ENCODE measurements around the gene DNAJC1. TPM values are rescaled to one million over a fixed set of nuclear protein-coding genes. Genes with fewer than 3 reads are reported as not detected.

The DNAJC1 gene
- total RNA-seq, 1 donor from 2014 or later = 18.2 TPM

- Mint-ChIP-seq H3K27ac (no peak overlapping the region), H3K4me1 (ENCODE audit: unreplicated experiment) (peaks cover 9% of the 10 kb centered on the region), H3K9me3 (no peaks in the 10 kb centered on the region)
These were observed 262.5 kb downstream of the DNAJC1 start for GRCh38 chr10:21740989-21741388.

DNA sequence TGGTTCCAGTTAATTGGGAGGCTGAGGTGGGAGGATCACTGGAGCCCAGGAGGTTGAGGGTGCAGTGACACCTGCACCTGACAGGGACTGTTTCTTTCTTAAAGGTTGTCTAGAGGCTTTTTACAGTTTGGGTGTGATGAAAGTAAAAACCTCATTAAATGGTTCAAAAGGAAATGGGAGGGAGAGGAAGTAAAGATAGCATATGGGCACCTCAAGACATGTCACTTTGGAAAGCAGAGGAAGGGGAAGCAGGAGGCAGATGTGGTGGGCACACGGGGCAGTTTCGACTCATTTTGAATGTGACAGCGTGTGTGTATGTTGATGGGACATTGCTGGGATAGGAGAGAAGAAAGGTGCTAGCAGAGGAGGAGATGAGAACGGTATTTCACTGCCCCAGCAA, 266.4 kb downstream of the DNAJC1 start:
- Mint-ChIP-seq H3K4me1 (ENCODE audit: unreplicated experiment) (peaks cover 14% of the 10 kb centered on the region), H3K4me3 (no peak overlapping the region), H3K27ac (peak overlapping the region; percentile 30), H3K9me3 (no peaks in the 10 kb centered on the region), H3K27me3 (no peaks in the 10 kb centered on the region), H3K36me3 (peaks cover 46% of the 10 kb centered on the region)
- no peak for DNase-seq (ENCODE audit: extremely low spot score, unreplicated experiment)
- TF ChIP-seq, protein P1, sequence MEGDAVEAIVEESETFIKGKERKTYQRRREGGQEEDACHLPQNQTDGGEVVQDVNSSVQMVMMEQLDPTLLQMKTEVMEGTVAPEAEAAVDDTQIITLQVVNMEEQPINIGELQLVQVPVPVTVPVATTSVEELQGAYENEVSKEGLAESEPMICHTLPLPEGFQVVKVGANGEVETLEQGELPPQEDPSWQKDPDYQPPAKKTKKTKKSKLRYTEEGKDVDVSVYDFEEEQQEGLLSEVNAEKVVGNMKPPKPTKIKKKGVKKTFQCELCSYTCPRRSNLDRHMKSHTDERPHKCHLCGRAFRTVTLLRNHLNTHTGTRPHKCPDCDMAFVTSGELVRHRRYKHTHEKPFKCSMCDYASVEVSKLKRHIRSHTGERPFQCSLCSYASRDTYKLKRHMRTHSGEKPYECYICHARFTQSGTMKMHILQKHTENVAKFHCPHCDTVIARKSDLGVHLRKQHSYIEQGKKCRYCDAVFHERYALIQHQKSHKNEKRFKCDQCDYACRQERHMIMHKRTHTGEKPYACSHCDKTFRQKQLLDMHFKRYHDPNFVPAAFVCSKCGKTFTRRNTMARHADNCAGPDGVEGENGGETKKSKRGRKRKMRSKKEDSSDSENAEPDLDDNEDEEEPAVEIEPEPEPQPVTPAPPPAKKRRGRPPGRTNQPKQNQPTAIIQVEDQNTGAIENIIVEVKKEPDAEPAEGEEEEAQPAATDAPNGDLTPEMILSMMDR (conservative IDR thresholded peaks at IDR 0.05) = no peak

More at GRCh38 chr10:21740989-21741388, 262.5 kb downstream of the DNAJC1 start:
- no peaks in the 10 kb centered on the region for H3K27me3 Mint-ChIP-seq
- H3K36me3 Mint-ChIP-seq = peaks cover 50% of the 10 kb centered on the region
- H3K4me3 Mint-ChIP-seq = no peak overlapping the region
- DNase-seq (ENCODE audit: extremely low spot score, unreplicated experiment) = no peak
- TF ChIP-seq, protein P1 (conservative IDR thresholded peaks at IDR 0.05) = no peak

DNA sequence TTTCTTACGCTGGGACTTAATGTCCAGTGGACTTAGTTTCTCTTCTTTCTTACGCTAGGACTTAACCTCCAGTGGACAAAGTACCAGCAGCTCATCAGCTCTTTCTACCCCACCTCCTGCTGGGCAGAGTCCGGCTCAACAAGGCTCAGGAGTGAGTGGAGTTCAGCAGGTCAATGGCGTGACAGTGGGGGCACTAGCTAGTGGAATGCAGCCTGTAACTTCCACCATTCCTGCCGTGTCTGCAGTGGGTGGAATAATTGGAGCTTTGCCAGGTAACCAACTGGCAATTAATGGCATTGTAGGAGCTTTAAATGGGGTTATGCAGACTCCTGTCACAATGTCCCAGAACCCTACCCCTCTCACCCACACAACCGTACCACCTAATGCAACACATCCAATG, 269.8 kb downstream of the DNAJC1 start:
- Mint-ChIP-seq H3K27ac (no peak overlapping the region), H3K4me3 (peak overlapping the region; percentile 59), H3K36me3 (peaks cover 43% of the 10 kb centered on the region), H3K27me3 (no peaks in the 10 kb centered on the region), H3K4me1 (ENCODE audit: unreplicated experiment) (peaks cover 25% of the 10 kb centered on the region), H3K9me3 (no peaks in the 10 kb centered on the region)
- TF ChIP-seq, protein P1 (conservative IDR thresholded peaks at IDR 0.05) = no peak
- DNase-seq (ENCODE audit: extremely low spot score, unreplicated experiment) = no peak

DNA sequence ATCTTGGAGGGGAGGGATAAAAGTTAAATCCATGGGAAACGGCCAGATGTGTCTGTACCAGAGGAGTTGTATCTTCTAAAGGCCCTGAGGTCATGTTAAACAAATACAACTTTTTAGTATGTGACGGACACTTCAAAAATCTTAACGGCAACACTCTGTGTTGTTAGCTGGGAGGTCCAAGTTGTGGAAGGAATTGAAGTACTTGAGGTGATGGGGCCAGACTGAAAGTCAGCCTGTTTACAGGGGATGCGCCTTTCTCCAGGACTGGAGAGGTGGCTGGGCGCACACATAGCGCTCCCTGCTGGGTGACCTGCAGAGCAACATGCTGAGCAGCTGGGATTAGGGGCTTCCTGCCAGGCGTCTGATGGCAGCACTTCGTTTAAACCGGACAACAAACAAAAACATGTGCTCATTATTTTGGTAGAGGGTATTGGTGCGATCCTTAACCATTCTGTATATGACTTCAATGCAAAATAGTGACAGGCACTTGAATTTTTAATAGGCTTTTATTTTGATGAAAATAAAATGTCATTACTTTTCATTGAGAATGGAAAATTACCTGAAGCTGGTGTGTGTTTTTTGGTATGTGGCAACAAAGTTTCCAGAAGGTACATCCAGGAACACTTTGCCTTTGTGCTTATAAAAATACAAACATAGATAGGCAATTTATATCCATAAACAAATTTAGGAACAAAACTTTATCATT, 271.3 kb downstream of the DNAJC1 start:
- Mint-ChIP-seq H3K4me3 (no peak overlapping the region), H3K9me3 (no peaks in the 10 kb centered on the region), H3K27me3 (no peaks in the 10 kb centered on the region)

DNA sequence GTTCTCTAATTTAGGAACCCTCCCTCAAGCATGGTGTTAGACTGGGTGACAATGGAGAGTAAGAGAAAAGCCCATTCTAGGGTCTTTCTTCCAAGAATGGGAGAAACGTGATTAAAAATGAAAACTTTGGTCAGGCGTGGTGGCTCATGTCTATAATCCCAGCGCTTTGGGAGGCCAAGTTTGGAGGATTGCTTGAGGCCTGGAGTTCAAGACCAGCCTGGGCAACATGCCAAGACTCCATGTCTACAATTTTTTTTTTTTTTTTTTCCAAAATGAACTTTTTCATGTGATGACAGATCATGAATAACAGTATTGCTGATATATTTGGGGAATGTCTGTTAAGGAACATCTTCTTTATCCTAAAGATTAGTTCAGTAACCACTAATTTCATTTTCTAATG, 274.9 kb downstream of the DNAJC1 start:
- Mint-ChIP-seq H3K4me3 (no peak overlapping the region), H3K9me3 (no peaks in the 10 kb centered on the region), H3K27ac (no peak overlapping the region), H3K27me3 (no peaks in the 10 kb centered on the region), H3K4me1 (ENCODE audit: unreplicated experiment) (peaks cover 62% of the 10 kb centered on the region), H3K36me3 (peaks cover 35% of the 10 kb centered on the region)
- no peak for DNase-seq (ENCODE audit: extremely low spot score, unreplicated experiment)
- TF ChIP-seq, protein P1 (conservative IDR thresholded peaks at IDR 0.05) = no peak

More for the DNA sequence above, 271.3 kb downstream of the DNAJC1 start:
- TF ChIP-seq, protein P1 (conservative IDR thresholded peaks at IDR 0.05) = peak; percentile 92
- H3K4me1 Mint-ChIP-seq (ENCODE audit: unreplicated experiment) = peaks cover 38% of the 10 kb centered on the region
- DNase-seq (ENCODE audit: extremely low spot score, unreplicated experiment) = no peak
- H3K36me3 Mint-ChIP-seq = peaks cover 45% of the 10 kb centered on the region
- no peak overlapping the region for H3K27ac Mint-ChIP-seq
